ENCODE results near the gene NCOA3.

The NCOA3 gene

GRCh38 chr20:47687095-47687987, 185.7 kb downstream of the NCOA3 start:
- DNase-seq: no peak

GRCh38 chr20:47688385-47689381, 187.0 kb downstream of the NCOA3 start:
- no peak for DNase-seq

DNA sequence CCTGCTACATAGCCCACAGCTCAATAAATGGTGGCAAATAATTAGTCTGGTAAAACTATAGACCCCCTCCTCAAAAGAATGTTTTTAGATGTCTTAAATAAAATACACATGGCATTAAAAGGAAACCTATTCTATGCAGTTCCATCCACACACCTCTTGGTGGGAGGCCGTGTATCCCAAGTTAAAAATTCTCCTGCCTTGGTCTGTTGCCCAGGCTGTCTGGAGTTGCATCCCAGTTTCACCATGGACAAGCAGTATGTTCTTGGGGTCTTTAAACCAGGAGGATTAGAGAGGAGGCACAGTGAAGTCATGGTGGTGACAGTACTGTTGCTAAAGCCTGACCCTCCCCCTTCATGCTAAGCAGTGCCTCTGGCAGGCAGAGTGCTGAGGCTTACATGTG, 188.0 kb downstream of the NCOA3 start:
- DNase-seq: no peak

GRCh38 chr20:47691625-47692024, 189.9 kb downstream of the NCOA3 start:
- no peak for DNase-seq

DNA sequence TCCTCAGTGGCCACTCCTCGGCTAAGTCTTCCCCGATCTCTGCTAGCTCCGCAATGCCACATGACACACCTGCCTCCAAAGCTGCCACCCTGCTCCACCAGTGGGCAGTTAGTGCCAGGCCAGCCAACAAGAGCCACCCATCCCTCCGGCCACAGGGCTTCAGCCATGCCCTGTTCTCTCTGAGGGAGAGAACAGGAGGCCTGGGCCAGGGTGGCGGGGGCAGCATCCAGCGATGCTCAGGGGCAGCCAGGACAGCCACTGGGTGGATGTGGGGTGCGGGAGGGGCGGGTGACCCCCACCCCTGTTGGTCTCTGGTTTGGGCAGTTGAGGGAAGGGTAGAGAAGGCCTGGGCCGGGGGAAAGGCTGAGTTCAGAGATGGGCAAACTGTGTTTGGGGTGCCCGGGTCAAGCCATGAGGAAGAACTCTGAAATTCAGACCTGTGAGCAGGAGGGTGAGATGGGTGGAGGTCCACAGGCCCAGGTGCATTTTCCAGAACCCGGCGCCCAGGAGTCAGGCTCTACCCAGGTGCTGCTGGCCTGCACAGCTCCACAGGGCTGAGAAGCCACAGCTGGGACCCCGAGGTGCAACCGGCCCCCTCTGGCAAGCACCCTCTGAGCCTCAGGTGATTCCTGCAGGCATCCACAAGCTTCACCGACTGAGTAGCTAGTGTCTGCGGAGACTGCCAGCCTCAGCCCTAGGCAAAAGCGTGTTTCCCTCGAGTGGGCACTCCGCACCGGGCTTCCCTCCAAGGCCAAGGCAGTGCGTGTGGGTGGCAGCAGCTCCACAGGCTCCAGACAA, 192.5 kb downstream of the NCOA3 start:
- no peak for DNase-seq

- no peak for DNase-seq
These were observed 195.2 kb downstream of the NCOA3 start for GRCh38 chr20:47696856-47697255.

DNA sequence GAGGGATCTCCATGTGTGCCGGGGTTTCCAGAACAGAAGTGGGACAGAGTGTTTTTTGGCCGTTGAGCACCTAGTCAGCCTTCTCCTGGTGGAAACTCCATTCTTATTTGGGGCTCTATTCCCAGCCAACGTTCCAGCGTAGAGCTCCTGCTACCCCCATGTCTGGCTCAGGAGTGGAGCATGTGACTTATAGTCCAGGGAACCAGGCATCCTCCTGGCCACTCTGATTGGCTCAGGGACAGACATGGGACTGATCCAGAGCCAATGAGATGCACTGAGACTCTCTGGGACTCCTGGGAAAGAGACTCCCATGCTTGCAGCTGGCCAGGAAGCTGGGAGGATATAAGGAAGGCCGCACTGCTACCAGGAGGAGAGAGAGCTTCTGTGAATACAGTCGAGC, 196.5 kb downstream of the NCOA3 start:
- DNase-seq: no peak

- no peak for DNase-seq
These were observed 198.1 kb downstream of the NCOA3 start for GRCh38 chr20:47699818-47700217.

DNA sequence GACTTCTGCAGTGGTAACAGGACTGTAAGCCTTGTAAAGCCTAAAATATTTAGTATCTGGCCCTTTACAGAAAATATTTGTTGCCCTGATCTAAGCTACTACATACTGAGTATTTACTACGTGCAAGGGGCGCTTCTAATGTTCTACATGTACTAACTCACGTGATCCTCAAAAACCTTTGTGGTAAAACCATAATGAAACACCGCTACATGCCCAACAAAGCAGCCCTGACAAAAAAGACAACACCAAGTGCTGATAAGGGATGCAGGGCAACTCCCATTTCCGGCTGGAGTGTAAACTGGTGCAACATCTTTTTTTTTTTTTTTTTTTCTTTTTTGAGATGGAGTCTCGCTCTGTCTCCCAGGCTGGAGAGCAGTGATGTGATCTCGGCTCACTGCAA, 198.6 kb downstream of the NCOA3 start:
- no peak for DNase-seq

GRCh38 chr20:47701612-47702011, 199.9 kb downstream of the NCOA3 start:
- DNase-seq: no peak

DNA sequence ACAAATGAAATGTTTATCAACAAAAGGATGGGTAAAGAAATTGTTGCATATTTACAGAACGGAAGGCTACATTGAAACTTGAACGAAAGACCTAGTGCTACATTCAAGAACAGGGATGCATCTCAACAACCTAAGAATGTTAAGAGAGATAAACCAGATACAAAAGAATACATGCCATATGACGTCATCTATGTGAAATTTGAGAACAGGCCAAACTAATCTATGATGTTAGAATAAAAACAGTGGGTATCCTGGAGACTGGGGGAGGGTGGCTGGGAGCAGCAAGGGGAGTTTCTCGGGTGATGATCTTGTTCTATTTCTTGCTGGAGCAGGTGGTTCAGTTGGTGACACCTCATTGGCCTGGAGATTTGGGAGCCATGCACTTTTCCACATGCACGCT, 202.1 kb downstream of the NCOA3 start:
- no peak for DNase-seq

DNA sequence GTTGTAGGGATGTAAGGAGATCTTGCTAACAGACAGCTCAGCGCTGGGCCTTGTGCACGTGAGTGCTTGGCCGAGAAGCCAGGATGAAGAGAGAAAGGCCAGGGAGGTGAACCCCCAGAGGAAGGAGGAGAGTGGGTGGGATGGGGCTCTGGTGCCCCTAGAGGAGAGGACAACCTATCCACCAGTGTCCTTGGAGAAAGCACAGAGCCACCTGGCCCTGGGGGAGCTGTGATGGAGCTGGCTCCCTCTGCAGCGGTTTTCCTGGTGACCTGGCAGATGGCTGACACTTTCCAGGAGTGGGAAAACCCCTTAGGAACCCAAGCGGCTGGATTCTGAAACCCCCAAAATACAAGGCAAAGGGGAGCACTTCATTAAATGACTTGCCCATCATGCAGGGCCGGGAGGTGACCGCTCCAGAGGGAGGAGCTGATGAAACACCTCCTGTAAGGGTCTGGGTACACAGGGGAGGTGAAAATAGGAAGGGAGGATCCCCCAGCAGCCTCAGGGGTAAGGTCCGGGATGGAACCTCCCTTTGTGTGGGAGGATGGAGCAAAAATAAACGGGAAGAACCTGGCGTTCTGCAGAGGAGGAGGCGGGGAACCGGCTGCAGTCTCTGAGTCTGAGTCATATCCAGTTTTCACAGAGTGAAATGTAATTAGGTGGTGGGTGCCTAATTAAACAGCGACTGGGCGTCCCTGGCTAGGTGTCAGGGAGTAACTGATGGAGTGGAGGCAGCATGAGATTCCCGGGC, 203.2 kb downstream of the NCOA3 start:
- no peak for DNase-seq

- no peak for DNase-seq
These were observed 203.8 kb downstream of the NCOA3 start for GRCh38 chr20:47705497-47705856.

- no peak for DNase-seq
These were observed 204.7 kb downstream of the NCOA3 start for GRCh38 chr20:47706345-47706744.

Data from stimulated activated CD4-positive, alpha-beta T cell treated with anti-CD3 and anti-CD28 coated beads, Interleukin-2, amount 100 ng/mL, for 48 hours (primary cell).